C1 segment of cervical spinal cord (tissue), 14 donors: ENCODE results near the gene CHMP1A.

Source experiments
- DNase-seq, 14 donors: peaks; one replicate each; lab custom pipeline; 2025; lab: John Stamatoyannopoulos, UW

Gene CHMP1A

DNA sequence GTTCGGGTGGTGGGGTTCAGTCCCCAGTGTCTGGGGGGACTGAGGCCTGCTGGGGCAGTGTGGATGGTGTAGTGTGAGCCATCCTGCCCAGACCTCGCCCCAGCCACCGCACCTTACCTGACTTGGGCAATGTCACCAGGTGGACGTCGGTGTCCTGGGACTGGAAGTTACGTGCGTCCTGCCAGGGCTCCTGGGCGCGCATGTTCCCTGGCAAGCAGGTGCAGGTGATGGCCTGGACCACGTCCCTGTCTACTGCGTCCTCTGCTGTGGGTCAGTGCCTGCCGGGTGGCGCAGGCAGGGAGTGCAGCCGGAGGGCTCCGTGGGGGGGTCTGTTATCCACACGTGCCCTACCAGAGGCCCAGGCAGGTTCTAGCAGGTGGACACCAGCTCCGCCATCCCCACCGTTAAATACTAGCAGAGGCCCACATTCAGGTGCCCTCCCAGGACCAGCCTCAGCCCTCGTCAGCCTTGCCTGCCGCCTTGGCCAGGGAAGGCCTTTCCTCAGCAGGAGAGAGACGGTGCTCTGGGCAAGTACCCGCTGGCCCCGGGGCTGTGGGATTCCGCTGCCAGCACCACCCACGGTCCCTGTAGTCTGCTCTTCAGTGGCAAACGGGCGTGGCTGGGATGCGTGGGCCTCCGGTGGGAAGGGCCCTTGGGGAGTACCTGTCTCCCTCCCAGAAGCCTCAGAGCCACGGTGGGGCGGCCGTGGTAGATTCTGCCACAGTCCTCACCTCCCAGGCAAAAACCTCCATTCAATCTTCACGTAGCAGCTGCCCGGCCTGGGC, 52.1 kb downstream of the CHMP1A start:
- DNase-seq, result no peak

DNA sequence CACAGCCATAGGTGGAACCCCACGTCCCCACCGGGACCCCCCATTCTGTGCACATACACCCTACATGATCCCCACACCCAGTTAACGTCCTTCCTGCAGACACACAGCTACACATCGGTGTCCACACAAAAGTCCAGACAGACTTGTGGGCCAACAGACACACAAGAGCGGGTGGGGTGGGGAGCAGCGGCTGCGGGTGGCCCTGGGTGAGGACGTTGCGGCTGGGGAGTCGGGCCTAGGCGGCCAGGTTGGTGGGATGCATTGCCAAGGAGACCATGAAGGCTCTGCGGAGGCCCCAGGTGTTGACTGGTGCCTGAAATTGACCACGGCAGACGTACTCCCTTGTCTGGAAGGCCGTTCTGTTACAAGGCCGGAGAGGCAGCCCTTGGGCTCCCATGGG, 52.7 kb downstream of the CHMP1A start:
- DNase-seq, result no peak

DNA sequence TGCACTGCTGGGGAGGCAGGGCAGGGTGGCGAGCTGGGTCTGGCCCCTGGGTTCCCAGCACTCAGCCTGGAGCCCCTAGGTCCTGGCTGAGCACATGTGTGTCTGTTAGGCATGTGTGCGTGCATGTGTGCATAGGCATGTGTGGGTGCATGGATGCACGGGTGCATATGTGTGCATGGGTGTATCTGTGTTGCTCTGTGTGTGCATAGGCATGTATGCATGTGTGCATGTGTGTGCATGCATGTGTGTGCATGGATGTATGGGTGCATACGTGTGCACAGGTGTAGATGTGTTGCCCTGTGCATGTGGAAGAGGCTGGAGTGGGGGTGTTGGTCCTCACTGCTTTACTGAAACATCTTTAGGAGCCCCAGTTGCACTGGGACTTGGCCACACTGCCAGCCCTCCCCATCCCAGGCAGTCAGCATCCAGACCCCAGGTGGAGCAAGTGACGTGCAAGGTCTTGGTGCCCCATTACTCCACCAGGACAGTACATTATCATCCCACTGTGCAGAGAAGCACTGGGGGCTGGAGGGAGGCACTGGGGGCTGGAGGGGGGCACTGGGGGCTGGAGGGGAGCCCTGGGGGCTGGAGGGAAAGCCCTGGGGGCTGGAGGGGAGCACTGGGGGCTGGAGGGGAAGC, 54.4 kb downstream of the CHMP1A start:
- DNase-seq, result no peak

DNA sequence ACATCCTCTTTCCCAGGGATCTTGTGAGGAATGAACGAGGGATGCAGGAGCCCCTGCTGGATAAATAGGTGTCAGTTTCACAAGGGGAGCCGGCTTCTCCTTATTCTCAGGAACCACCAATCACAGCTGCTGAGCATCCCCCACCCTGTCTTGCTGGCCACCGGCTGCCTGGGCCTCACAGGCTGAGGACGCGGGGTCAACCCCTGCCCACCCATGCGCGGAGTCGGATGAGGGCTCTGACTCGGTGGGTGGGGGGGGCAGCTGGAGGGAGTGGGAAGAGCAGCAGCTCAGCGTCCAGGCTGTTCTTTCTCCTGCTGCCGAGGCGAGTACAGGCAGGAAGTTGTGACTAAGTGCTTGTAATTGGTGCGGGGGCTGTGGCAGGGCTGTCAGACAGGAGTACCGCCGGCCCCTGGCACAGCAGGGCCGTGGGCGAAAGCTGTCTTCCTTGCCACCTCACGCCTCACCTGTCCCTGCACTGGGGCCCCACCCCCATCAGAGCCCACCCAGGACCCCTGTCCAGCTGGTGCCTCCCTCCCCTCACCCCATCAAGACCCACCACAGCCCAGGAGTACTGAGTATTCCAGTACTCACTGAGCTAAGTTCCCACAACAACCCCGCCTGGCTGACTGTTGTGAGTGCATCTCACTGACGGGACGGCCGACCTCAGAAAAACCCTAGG, 55.1 kb downstream of the CHMP1A start:
- no peak for DNase-seq

DNA sequence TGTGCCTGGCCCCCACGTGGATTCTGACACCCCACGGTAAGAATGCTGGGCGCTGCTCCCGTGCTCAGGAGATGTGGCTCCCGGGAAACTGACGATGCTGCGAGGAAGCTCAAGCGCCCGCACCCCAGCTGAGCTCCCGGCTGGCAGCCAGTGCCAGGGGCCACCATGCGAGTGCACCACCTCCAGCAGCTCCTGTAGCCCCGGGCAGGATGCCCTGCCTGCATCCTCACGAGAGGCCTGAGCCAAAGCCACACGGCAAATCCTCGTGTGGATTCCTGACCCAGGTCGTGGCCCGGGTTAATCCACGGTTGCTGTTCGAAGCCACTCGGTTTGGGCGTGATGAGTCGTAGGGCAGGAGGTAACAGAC, 55.6 kb downstream of the CHMP1A start:
- no peak for DNase-seq

DNA sequence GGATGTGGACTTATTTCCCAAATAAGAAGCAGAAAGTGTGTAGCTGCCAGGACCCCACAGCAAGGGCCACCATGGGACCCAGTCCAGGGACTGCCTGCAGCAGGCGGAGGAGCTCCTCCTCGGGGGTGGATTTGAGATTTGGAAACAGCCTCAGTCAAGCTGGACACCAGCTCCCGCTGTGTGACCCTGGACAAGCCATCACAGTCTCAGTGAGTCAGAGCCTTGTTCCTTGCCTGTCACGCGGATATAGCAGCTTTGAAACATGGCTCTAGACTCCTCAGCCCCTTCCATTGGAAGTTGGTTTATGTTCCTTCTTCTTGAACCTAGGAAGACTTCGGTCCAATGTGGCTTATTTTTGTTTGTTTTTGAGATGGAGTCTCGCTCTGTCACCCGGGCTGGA, 56.6 kb downstream of the CHMP1A start:
- DNase-seq, result no peak

DNA sequence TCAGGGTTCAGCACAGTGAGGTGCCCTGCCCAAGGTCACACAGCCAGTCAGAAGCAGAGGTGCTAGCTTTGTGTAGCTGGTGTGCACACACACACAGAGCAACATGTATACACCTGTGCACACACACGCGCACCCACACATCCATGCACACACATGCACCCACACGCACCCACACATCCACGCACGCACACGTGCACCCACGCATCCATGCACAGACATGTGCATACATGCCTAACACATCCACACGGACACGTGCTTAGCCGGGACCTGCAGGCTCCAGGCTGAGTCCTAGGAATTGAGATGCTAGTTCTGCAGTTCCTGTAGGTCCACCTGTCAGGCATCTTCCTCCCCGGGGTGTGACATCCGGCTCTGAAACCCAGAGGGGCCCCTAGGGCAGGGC, 57.1 kb downstream of the CHMP1A start:
- no peak for DNase-seq

DNA sequence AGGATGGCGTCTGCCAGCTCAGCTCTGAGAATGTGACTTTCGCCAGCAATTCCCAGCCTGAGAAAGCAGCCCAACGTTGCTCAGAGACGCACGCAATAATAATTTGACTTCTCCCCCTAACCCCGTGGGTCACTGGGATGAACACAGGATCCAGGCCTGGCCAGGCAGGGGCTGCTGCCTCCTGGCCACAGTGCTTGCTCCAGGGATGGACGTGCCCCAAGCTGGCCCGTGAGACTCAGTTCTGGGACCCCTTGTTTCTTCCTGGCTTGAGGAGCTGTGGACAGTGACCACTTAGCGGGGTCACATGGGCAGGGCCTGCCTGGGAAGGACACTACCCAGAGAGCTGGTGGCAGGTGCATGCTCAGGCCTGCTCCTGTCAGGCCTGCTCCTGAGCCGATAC, 57.6 kb downstream of the CHMP1A start:
- no peak for DNase-seq

DNA sequence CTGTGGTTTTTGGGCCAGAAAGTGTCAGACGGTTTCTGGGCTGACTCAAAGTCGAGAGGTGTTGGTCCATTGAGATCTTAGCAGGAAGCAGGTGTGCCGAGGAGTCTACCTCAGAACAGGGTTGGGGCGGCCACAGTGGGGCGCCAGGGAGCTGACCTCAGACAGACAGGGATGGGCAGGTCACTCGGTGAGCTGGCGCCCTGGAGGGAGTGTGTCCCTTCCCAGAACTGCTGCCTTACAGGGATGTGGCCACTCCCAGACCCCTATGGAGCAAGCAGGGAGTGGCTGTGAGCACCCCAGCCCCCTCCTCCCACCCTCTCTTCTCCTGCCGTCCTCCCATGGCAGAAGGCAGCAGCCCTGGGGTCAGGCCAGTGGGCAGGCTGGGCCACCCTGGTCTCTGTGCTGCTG, 58.1 kb downstream of the CHMP1A start:
- no peak for DNase-seq

DNA sequence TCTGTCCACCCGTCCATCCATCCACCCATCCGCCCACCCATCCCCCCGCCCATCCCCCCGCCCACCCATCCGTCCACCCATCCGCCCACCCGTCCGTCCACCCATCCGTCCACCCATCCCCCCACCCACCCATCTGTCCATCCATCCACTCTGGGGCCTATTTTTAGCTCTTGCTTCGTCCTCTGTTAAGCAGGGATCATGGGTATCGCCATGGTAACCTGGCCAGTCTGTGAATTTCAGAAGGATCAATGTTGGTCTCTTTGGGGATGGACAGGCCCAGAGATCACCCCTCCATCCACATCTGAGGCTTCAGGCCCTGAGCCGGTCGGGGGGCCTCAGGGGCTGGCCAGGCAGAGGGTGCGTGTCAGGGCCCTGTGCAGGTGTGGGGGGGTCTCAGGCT, 59.3 kb downstream of the CHMP1A start:
- DNase-seq, result no peak

DNA sequence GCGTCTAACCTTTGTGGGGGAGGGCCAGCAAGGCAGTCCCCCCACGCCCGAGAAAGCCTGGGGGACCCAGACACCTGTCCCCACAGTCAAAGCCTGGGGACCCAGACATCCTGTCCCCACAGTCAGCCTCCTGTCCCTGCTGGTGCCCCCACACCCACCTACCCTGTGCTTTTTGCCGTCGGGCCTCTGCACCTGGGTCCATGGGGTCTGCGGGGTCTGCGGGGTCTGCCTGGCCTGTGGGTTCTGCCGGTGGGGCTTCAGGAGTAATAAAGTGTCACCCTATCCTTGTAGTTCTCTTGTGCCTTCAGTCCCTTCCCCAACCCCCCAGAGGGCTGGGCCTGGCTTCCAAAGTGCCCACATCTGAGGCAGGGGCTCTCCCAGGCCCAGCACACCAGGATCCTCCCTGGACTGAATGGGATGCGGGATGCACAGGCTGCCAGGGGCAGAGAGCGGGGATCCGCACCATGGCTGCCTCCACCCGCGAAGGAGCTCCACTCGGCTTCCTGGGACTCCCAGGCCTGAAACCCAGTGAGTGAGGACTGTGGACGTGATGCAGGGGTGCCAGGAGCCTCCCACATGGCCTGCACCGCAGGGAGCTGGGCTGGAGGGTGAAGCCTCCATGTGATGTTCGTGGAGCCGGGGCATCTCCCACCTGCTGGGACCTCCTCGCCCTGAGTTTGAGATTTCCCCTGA, 60.4 kb downstream of the CHMP1A start:
- no peak for DNase-seq

DNA sequence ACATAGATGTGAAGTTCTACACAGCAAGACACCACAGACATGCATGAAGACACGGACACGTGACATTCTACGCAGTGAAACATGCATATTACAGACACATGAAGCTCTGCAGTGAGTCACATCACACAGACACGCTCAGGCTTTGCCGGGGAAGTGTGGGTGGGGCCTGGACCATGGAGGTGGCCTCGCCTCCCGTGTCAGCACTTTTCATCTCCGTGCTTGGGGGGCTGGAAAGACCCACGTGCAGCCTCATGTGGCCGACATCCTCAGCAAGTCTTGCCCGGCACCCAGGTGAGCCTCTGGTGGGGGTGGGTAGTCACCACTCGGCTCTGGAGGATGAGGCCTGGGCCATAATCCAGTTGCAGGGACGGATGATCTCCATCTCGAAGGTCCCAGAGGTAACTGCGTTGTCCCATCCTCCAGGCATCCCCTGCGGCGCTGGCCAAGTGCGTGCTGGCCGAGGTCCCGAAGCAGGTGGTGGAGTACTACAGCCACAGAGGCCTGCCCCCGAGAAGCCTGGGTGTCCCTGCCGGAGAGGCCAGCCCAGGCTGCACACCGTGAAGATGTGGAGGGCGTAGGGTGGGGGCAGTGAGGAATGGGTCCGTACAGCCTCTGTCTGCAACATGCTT, 61.3 kb downstream of the CHMP1A start:
- no peak for DNase-seq

DNA sequence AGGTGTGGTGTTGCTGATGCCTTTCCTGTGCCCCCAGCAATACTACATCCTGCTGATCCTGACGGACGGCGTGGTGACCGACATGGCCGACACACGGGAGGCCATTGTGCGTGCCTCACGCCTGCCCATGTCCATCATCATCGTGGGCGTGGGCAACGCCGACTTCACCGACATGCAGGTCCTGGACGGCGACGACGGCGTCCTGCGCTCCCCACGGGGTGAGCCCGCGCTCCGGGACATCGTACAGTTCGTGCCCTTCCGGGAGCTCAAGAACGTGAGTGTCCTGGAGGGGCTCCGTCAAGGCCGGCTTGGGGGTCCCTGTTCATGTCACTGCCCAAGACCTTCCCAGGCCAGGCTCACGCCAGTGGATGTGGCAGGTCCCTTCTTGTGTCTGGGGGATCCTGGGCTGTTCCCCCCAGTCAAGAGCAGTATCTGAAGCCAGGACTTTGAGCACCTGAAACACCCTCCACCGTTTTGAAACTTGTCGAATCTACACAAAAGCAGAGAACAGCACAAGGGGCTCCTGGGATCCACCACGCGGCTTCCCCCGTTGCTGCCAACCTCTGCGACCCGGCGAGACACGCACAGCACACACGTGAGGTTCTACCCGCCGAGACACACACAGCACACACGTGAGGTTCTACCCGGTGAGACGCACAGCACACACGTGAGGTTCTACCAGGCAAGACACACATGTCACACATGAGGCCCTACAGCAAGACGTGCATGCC, 62.0 kb downstream of the CHMP1A start:
- no peak for DNase-seq
